GM12878 (cell line): ENCODE results near the gene HSPBAP1. TPM values are rescaled to one million over a fixed set of nuclear protein-coding genes. Genes with fewer than 3 reads are reported as not detected.

Experiments
- ATAC-seq: fragments of 200-7000 bp; cut with Tn5 transposase; 3 replicates; pipeline ENCODE4 v1.9.1; 2020; ENCODE audit warnings: mild to moderate bottlenecking, moderate library complexity
- BruUV-seq: library from RNA; stranded (reverse); fragments of 400-500 nt; replicated peaks from 2 replicates; lab custom pipeline; 2021; lab: Mats Ljungman, UMichigan
- CTCF ChIA-PET: fragments of 300-600 bp; sonication (Branson Sonifier 250); formaldehyde crosslinking; extraction: SDS; loops from one replicate; lab custom pipeline; 2021; ENCODE audit warnings: inconsistent platforms; lab: Yijun Ruan, JAX
- POLR2A ChIA-PET: fragments of 350-600 bp; formaldehyde crosslinking; extraction: SDS; loops from one replicate; lab custom pipeline; 2021; ENCODE audit warnings: inconsistent platforms; lab: Charles Lee
- RAD21 ChIA-PET: fragments of 300-600 bp; sonication (Branson Sonifier 250); formaldehyde crosslinking; loops from one replicate; lab custom pipeline; 2023; ENCODE audit warnings: antibody characterized with exemption; ENCODE audit not compliant: unreplicated experiment; lab: Charles Lee
- SMC1A ChIA-PET: fragments of 300-600 bp; sonication (Branson Sonifier 250); formaldehyde crosslinking; loops from one replicate; lab custom pipeline; 2023; ENCODE audit not compliant: unreplicated experiment, uncharacterized antibody; lab: Charles Lee
- DNase-seq: peaks from one replicate; pipeline ENCODE4 v3.0.0-alpha.2; 2011; ENCODE audit warnings: low read depth, low spot score
- FAIRE-seq: peaks from 3 replicates; lab custom pipeline; 2011; peaks lifted over from hg19 to GRCh38; lab: Jason Lieb, UNC
- H2AFZ ChIP-seq: 2 replicates; pipeline ENCODE4 v1.6.0; 2011; ENCODE audit warnings: low read depth, low read length, control low read depth; ENCODE audit not compliant: control insufficient read depth
- H3K27ac ChIP-seq: 2 replicates; pipeline ENCODE4 v1.5.1; 2011; ENCODE audit warnings: control low read depth; ENCODE audit not compliant: control insufficient read depth, insufficient read depth
- H3K27me3 ChIP-seq, 2 experiments: replicated peaks in 1 of 2; 2 replicates each; pipeline versions ENCODE4 v1.6.0 to v1.6.1; 2011; ENCODE audit warnings: low read length in 1 of 2; ENCODE audit not compliant: control insufficient read depth in 2 of 2, insufficient read depth in 2 of 2
- H3K36me3 ChIP-seq, 2 experiments: 2 replicates each; pipeline ENCODE4 v1.5.1; 2011; ENCODE audit warnings: low read length in 1 of 2; ENCODE audit not compliant: control insufficient read depth in 2 of 2, insufficient read depth in 2 of 2
- H3K4me1 ChIP-seq: 2 replicates; pipeline ENCODE4 v1.6.1; 2011; ENCODE audit warnings: mild to moderate bottlenecking, low read length, moderate library complexity, mixed read lengths; ENCODE audit not compliant: control insufficient read depth, insufficient read depth
- H3K4me2 ChIP-seq: 2 replicates; pipeline ENCODE4 v1.6.0; 2011; ENCODE audit warnings: control low read depth; ENCODE audit not compliant: control insufficient read depth, insufficient read depth
- H3K4me3 ChIP-seq: fragments of 200-600 bp; sonication (generic); 2 replicates; pipeline ENCODE4 v1.5.1; 2016
- H3K79me2 ChIP-seq: 2 replicates; pipeline ENCODE4 v1.6.0; 2011; ENCODE audit warnings: low read length; ENCODE audit not compliant: control insufficient read depth, insufficient read depth
- H3K9ac ChIP-seq: 2 replicates; pipeline ENCODE4 v1.8.0; 2011; ENCODE audit warnings: low read length, control low read depth, mixed read lengths; ENCODE audit not compliant: control insufficient read depth, insufficient read depth
- H3K9me3 ChIP-seq: replicated peaks from 3 replicates; pipeline ENCODE4 v1.5.1; 2011; ENCODE audit warnings: mild to moderate bottlenecking, low read length; ENCODE audit not compliant: control insufficient read depth, insufficient read depth
- H4K20me1 ChIP-seq: 2 replicates; pipeline ENCODE4 v1.6.0; 2011; ENCODE audit not compliant: control insufficient read depth, insufficient read depth
- CHD1 ChIP-seq: IDR thresholded peaks from 2 replicates; pipeline ENCODE4 v1.6.1; 2012; ENCODE audit warnings: low read depth, low read length, improper control_type of control experiment
- HDGF ChIP-seq: fragments of 450-650 bp; IDR thresholded peaks from 2 replicates; pipeline ENCODE4 v1.6.1; 2016; ENCODE audit warnings: antibody characterized with exemption
- IKZF1 ChIP-seq: fragments of 450-650 bp; conservative IDR thresholded peaks from 2 replicates; pipeline ENCODE4 v1.6.1; 2017; ENCODE audit warnings: antibody characterized with exemption, mild to moderate bottlenecking
- MEF2A ChIP-seq: IDR thresholded peaks from 2 replicates; pipeline ENCODE4 v1.6.1; 2011; ENCODE audit warnings: low read depth, mild to moderate bottlenecking, low read length, moderate library complexity; ENCODE audit not compliant: insufficient read depth
- MYB ChIP-seq: fragments of 150-350 bp; IDR thresholded peaks from 2 replicates; pipeline ENCODE4 v1.6.1; 2014; ENCODE audit warnings: mild to moderate bottlenecking, low read depth, low read length, borderline replicate concordance
- NR2C1 ChIP-seq: fragments of 450-650 bp; IDR thresholded peaks from 2 replicates; pipeline ENCODE4 v1.6.1; 2017; ENCODE audit warnings: antibody characterized with exemption, mild to moderate bottlenecking, moderate library complexity
- NR2F1 ChIP-seq: fragments of 450-650 bp; conservative IDR thresholded peaks from 2 replicates; pipeline ENCODE4 v1.6.1; 2017; ENCODE audit warnings: mild to moderate bottlenecking
- PAX5 ChIP-seq: IDR thresholded peaks from 2 replicates; pipeline ENCODE4 v1.6.1; 2011; ENCODE audit warnings: low read depth, low read length, borderline replicate concordance
- RAD21 ChIP-seq: IDR thresholded peaks from 2 replicates; pipeline ENCODE4 v1.6.1; 2011; ENCODE audit warnings: mild to moderate bottlenecking, low read depth, low read length, moderate library complexity; ENCODE audit not compliant: insufficient read depth
- SREBF1 ChIP-seq: IDR thresholded peaks from 2 replicates; pipeline ENCODE4 v1.6.1; 2012; ENCODE audit warnings: mild to moderate bottlenecking, low read length
- TCF12 ChIP-seq: IDR thresholded peaks from 2 replicates; pipeline ENCODE4 v1.6.1; 2011; ENCODE audit warnings: low read depth, mild to moderate bottlenecking, low read length
- USF2 ChIP-seq: IDR thresholded peaks from 2 replicates; pipeline ENCODE4 v1.6.1; 2011; ENCODE audit warnings: low read depth, low read length, improper control_type of control experiment, borderline replicate concordance
- ZNF217 ChIP-seq: fragments of 450-650 bp; IDR thresholded peaks from 2 replicates; pipeline ENCODE4 v1.6.1; 2017; ENCODE audit warnings: antibody characterized with exemption, mild to moderate bottlenecking
- WGBS: methylation state at CpG from one replicate; pipeline ENCODE4 v1.1.6; 2016; ENCODE audit warnings: low lambda C conversion rate; ENCODE audit not compliant: insufficient replicate concordance, insufficient coverage; ENCODE audit errors: missing lambda C conversion rate; 5-methylcytosine and 5-hydroxymethylcytosine counted together
- in situ Hi-C: fragments of 300-500 bp; cut with MboI; formaldehyde crosslinking; loops from 9 replicates; pipeline ENCODE4 v1.14.3; 2018; ENCODE audit warnings: mixed read lengths
- intact Hi-C: fragments of 100-400 bp; cut with micrococcal nuclease; formaldehyde crosslinking; loops from one replicate; pipeline ENCODE4 v1.14.2; 2022; ENCODE audit not compliant: unreplicated experiment
- polyA plus RNA-seq, 11 experiments: library from polyadenylated mRNA; depleted of rRNA in 4 of 11; unstranded in 6 of 11; stranded (reverse) in 5 of 11; fragments of >200 nt; fragmentation: Nextera tagmentation in 4 of 11; fragmentation: Illumina TruSeq in 1 of 11; extraction: Ambion mirVana in 4 of 11; extraction: Trizol in 1 of 11; gene quantifications; 1 replicate in 1 of 11; 2 replicates in 10 of 11; pipeline versions ENCODE4 v1.2.1 to v1.2.3, GENCODE V29; 2011 to 2016; ENCODE audit warnings: inconsistent platforms in 2 of 11, missing spikeins in 2 of 11, low read depth in 1 of 11
- total RNA-seq, 4 experiments: library from RNA; depleted of rRNA in 3 of 4; stranded (reverse); fragments of >200 nt in 3 of 4; fragmentation: Illumina TruSeq in 1 of 4; extraction: Trizol in 1 of 4; gene quantifications; 2 replicates each; pipeline versions ENCODE4 v1.2.1 to v1.2.3, GENCODE V29; 2013 to 2021
- TF ChIP-seq, protein P1 (sequence below): fragments of 450-650 bp; IDR thresholded peaks from 2 replicates; pipeline ENCODE4 v1.6.1; 2014; ENCODE audit warnings: mild to moderate bottlenecking
- TF ChIP-seq, protein P2 (sequence below): fragments of 450-650 bp; IDR thresholded peaks from 2 replicates; pipeline ENCODE4 v1.6.1; 2018; ENCODE audit warnings: borderline replicate concordance, mild to moderate bottlenecking; ENCODE audit not compliant: partially characterized antibody

HSPBAP1 gene
- total and polyA plus RNA-seq, 10 of the 15 experiments (the other 5 are each of a cell fraction or from before 2014, with no cell fraction given) = 3.2 to 10.3 (median 7.9) TPM

GRCh38 chr3:122776675-122777468 is 16.8 kb downstream of the HSPBAP1 start:
- Histone ChIP-seq H3K27ac (peak overlapping the region; percentile 24; the same call in 1 of the 2 replicates), H3K36me3 (no peaks in the 10 kb centered on the region), H3K9me3 (no peaks in the 10 kb centered on the region), H3K9ac (no peak overlapping the region), H2AFZ (no peak overlapping the region), H3K4me2 (no peak overlapping the region), H3K4me3 (no peak overlapping the region), H3K4me1 (peaks cover 16% of the 10 kb centered on the region), H4K20me1 (no peaks in the 10 kb centered on the region), H3K27me3 (no peaks in the 10 kb centered on the region), H3K79me2 (no peaks in the 10 kb centered on the region)
- ChIA-PET RAD21 (interaction anchor here (0.6 to 1.1 kb wide), 3 partner anchors 17 to 211 kb away, joined by 3 to 6 read pairs (median 3); partner anchors contain the start of gene HSPBAP1), CTCF (interaction anchor here (0.8 to 1.3 kb wide), 5 partner anchors 13 to 170 kb away, joined by 3 to 7 read pairs (median 3); no protein-coding TSS in a partner anchor), SMC1A (interaction anchor here (0.7 to 2.5 kb wide), 7 partner anchors 7 to 93 kb away, joined by 3 to 11 read pairs (median 3); partner anchors contain the start of gene HSPBAP1), POLR2A (interaction anchor here (0.6 kb wide), 1 partner anchor 56 kb away, joined by 3 read pairs; no protein-coding TSS in a partner anchor)
- ATAC-seq (no peak), FAIRE-seq (no peak), DNase-seq (no peak)
- BruUV-seq = no TSS peak
- in situ Hi-C loops = no loop called here
- intact Hi-C loops = no loop called here
- 62% methylated on average over 5 of the region's 5 CpGs for WGBS
- no peak for TF ChIP-seq NR2C1
- TF ChIP-seq HDGF = no peak
- TF ChIP-seq SREBF1 = no peak
- TF ChIP-seq, protein P1, sequence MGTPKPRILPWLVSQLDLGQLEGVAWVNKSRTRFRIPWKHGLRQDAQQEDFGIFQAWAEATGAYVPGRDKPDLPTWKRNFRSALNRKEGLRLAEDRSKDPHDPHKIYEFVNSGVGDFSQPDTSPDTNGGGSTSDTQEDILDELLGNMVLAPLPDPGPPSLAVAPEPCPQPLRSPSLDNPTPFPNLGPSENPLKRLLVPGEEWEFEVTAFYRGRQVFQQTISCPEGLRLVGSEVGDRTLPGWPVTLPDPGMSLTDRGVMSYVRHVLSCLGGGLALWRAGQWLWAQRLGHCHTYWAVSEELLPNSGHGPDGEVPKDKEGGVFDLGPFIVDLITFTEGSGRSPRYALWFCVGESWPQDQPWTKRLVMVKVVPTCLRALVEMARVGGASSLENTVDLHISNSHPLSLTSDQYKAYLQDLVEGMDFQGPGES = no peak
- TF ChIP-seq, protein P2, sequence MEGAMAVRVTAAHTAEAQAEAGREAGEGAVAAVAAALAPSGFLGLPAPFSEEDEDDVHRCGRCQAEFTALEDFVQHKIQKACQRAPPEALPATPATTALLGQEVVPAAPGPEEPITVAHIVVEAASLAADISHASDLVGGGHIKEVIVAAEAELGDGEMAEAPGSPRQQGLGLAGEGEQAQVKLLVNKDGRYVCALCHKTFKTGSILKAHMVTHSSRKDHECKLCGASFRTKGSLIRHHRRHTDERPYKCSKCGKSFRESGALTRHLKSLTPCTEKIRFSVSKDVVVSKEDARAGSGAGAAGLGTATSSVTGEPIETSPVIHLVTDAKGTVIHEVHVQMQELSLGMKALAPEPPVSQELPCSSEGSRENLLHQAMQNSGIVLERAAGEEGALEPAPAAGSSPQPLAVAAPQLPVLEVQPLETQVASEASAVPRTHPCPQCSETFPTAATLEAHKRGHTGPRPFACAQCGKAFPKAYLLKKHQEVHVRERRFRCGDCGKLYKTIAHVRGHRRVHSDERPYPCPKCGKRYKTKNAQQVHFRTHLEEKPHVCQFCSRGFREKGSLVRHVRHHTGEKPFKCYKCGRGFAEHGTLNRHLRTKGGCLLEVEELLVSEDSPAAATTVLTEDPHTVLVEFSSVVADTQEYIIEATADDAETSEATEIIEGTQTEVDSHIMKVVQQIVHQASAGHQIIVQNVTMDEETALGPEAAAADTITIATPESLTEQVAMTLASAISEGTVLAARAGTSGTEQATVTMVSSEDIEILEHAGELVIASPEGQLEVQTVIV = no peak
- TF ChIP-seq NR2F1 = no peak
- TF ChIP-seq IKZF1 = no peak
- TF ChIP-seq MYB = no peak
- no peak for TF ChIP-seq USF2
- no peak for TF ChIP-seq MEF2A
- no peak for TF ChIP-seq RAD21
- no peak for TF ChIP-seq ZNF217
- TF ChIP-seq CHD1 = no peak
- no peak for TF ChIP-seq PAX5
- TF ChIP-seq TCF12 = no peak
